AG08396 (cell line): ENCODE results near the gene STEEP1.
A peak's percentile ranks its signal among the peaks of the same experiment; 100 is the strongest.

ENCODE experiments used
- DNase-seq: peaks from one replicate; pipeline ENCODE4 v3.0.0; 2012; ENCODE audit warnings: low spot score, mixed read lengths

Gene STEEP1

GRCh38 chrX:119488749-119489148 is 76.5 kb downstream of the STEEP1 start:
- peak; percentile 65 for DNase-seq
